GM20000 (cell line): ENCODE measurements around the gene ZNF292.

ENCODE experiments used
- DNase-seq: peaks from one replicate; pipeline ENCODE4 v3.0.0; 2012; ENCODE audit warnings: low spot score
- TF ChIP-seq, protein P1 (sequence below): IDR thresholded peaks from 2 replicates; pipeline ENCODE4 v1.5.1; 2012; ENCODE audit warnings: mild to moderate bottlenecking, control low read depth; ENCODE audit errors: extremely low read depth, missing control alignments

ZNF292 gene

DNA sequence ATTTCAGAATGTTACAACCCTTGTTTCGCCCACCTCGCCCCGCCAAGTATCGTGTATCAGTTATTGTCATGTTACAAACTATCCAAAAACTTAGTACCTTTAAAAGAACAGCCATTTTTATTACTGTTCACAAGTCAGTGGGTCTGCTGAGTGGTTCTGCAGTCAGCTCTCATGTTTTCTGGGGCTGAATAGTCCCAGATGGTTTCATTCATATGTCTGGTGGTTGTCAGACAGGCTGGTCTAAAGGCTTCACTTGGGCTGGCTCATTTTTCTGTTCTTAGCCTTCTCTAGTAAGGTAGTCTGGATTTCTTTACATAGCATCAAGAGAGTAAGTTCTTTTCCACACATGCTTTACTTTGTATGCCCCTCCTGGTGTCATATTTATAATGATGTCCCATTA lies 8.6 kb downstream of the ZNF292 start:
- TF ChIP-seq, protein P1, sequence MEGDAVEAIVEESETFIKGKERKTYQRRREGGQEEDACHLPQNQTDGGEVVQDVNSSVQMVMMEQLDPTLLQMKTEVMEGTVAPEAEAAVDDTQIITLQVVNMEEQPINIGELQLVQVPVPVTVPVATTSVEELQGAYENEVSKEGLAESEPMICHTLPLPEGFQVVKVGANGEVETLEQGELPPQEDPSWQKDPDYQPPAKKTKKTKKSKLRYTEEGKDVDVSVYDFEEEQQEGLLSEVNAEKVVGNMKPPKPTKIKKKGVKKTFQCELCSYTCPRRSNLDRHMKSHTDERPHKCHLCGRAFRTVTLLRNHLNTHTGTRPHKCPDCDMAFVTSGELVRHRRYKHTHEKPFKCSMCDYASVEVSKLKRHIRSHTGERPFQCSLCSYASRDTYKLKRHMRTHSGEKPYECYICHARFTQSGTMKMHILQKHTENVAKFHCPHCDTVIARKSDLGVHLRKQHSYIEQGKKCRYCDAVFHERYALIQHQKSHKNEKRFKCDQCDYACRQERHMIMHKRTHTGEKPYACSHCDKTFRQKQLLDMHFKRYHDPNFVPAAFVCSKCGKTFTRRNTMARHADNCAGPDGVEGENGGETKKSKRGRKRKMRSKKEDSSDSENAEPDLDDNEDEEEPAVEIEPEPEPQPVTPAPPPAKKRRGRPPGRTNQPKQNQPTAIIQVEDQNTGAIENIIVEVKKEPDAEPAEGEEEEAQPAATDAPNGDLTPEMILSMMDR = no peak
- DNase-seq = no peak

DNA sequence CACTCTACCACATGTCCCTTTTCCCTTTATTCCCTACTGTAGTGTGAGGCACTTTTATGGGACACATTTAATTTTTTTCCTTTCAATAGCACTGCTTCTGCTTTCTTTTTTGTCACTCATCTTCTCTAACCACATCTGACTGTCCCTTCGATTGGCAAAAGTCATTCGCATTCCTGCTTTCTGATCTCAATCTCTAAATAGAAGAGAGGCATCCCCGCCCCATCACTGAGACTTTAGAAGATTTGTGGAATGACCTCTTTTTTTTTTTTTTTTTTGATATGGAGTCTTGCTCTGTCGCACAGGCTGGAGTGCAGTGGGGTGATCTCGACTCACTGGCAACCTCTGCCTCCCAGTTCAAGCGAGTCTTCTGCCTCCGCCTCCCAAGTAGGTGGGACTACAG lies 9.1 kb downstream of the ZNF292 start:
- DNase-seq = no peak
- TF ChIP-seq, protein P1 = no peak

DNA sequence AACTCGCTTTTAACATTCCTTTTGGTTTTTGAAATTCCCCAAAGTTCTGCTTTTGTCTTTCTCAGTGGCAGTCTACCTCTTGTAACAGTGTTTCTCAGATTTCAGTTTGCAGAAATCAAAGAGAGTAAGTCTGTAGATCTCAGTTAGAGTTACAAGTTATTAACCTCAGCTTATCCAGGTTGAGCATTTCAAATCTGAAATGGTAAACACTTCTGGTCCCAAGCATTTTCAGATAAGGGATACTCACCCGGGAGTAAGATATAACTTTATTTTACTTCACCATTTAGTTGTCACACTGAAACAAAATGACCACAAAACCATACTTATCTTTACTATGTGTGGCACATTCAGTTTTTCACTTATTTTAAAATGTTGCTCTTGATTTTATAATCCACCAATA lies 9.8 kb downstream of the ZNF292 start:
- DNase-seq = no peak
- TF ChIP-seq, protein P1 = no peak

DNA sequence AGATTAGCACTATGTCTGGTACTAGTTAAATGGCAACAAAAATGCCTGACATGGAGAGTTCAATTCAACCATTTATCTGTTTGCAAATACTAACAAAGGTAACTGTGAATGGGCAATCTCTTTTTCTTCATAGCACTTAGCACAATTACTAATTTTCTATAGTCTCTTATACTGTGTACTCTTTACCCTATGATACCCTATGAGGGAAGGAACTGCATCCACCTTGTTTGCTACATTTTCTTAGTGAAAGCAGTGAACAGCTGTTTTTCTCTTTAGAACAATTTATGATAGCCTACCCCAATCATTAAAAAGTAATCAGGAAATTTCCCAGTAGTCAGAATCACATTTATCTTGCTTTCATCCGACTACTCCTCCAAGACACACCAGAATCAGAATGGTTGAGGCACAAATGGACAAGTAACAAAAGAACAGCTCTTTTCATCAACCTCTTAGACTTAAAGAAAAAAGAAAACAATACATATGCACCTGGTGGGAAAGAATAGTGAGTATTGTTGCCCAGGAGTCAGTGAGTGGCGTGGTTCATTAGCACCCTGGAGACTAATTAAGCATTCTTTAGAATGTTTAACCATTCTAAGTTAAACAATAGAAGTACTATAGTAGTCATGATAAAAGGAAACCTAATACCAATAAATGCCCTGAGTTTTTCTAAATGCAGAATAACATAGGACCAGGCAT lies 16.7 kb downstream of the ZNF292 start:
- TF ChIP-seq, protein P1 = no peak
- no peak for DNase-seq

DNA sequence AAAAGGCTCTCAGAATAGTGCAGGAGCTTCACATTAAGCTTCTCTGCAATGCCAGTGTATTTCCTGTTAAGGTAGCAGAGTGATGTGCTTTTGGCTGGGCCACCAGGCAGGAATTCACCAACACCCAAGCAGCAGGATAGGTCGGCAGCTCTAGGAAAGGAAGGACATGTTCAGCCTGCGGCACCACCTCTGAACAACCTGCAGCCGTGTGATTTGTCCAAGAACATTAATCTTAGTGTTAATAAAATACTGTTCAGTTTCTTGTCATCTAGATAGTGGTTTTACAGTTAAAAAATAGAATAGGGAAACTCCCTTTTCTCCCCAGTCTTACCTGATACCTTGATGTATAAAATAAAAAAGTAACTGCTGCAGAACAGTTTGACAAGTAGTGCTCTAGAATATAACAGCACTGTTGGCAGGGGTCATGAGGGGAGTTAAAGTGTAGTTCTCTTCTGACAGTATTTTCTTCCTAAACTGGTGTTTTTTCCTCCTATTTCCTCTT lies 18.8 kb downstream of the ZNF292 start:
- TF ChIP-seq, protein P1 = no peak
- no peak for DNase-seq

DNA sequence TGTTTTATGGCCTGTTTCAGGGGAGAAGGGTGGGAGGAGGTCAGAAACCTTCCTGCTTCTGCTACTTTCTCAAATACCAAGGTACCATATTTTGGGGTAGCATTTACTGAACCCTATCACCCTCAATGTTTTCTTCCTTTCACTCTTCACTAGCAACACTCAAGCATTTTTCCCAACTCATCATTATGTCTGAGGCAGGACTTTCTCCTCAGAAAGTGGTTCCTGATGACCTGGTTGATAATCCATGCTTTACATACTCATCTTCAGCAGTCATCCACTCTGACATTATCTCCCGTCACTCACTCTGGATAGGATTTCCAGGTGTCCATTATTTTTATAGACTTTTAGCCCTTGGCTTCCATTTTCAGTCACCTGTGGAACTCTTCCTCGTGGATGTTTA lies 21.1 kb downstream of the ZNF292 start:
- TF ChIP-seq, protein P1 = no peak
- DNase-seq = no peak

DNA sequence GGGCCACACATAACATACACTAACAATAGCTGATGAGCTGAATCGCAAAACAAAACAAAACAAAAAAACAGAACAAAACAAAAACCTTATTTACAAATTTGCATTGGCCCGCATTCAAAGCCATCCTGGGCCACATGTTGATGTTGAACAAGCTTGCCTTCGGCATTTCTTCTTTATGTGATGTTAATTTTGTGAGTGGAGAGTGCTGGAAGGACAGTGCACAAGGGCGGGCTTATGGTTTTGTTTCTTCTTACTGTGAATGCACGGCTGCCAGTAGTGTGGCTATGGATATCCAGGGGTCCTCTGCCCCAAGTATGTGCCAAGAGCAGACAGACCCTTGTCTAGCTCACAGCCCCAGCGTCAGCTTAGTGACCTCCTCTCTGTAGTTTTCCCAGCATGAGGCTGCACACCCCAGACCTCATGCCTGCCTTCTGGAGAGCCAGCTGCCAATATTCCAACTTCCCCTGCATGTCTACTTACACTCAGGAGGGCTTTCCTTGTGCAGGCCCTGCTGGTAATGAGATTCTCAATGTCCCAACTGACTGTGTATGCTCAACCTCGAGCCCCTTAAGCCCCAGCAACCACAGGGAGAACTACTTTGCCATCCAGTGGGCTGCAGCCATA lies 24.9 kb downstream of the ZNF292 start:
- TF ChIP-seq, protein P1 = no peak
- no peak for DNase-seq
